Kidney (tissue), 14 donors: ENCODE data around the gene RIC8B. TPM values are rescaled to one million over a fixed set of nuclear protein-coding genes. Genes with fewer than 3 reads are reported as not detected.

Experiments
- DNase-seq, 5 donors: peaks; one replicate each; pipeline ENCODE4 v3.0.0-alpha.2; 2013 to 2020
- FAIRE-seq: peaks from 2 replicates; lab custom pipeline; 2012; peaks lifted over from hg19 to GRCh38; lab: Jason Lieb, UNC
- H3K27ac ChIP-seq, 2 donors: one replicate each; pipeline ENCODE4 v1.7.0; 2013; ENCODE audit warnings: low read depth in 2 of 2, low read length in 2 of 2, inconsistent platforms in 1 of 2
- H3K27me3 ChIP-seq: one replicate; pipeline ENCODE4 v1.7.1; 2013; ENCODE audit warnings: low read length, inconsistent platforms; ENCODE audit not compliant: control insufficient read depth, insufficient read depth
- H3K36me3 ChIP-seq, 3 donors: one replicate each; pipeline versions ENCODE4 v1.7.0 to v1.7.1; 2013; ENCODE audit warnings: low read length in 3 of 3, control low read depth in 1 of 3, inconsistent platforms in 1 of 3; ENCODE audit not compliant: insufficient read depth in 3 of 3, control insufficient read depth in 2 of 3
- H3K4me1 ChIP-seq, 3 donors: one replicate each; pipeline versions ENCODE4 v1.7.0 to v1.7.1; 2013; ENCODE audit warnings: low read length in 3 of 3, inconsistent platforms in 1 of 3, low read depth in 1 of 3; ENCODE audit not compliant: control insufficient read depth in 2 of 3, insufficient read depth in 2 of 3
- H3K4me3 ChIP-seq, 3 donors: one replicate each; pipeline versions ENCODE4 v1.7.0 to v1.8.1; 2013; ENCODE audit warnings: low read length in 3 of 3, control low read depth in 1 of 3, inconsistent platforms in 1 of 3
- H3K9ac ChIP-seq, 3 donors: one replicate each; pipeline versions ENCODE4 v1.7.0 to v1.7.1; 2013; ENCODE audit warnings: low read length in 3 of 3, control low read depth in 1 of 3, inconsistent platforms in 1 of 3
- H3K9me3 ChIP-seq, 3 donors: one replicate each; pipeline versions ENCODE4 v1.7.0 to v1.7.1; 2013; ENCODE audit warnings: low read length in 3 of 3, control low read depth in 1 of 3, inconsistent platforms in 1 of 3; ENCODE audit not compliant: control insufficient read depth in 2 of 3, insufficient read depth in 1 of 3
- CTCF ChIP-seq: IDR thresholded peaks from 3 replicates; pipeline ENCODE4 v1.5.1; 2012; ENCODE audit warnings: mild to moderate bottlenecking, moderate library complexity, borderline replicate concordance; ENCODE audit not compliant: insufficient read depth; ENCODE audit errors: extremely low read depth
- intact Hi-C: fragments of 100-400 bp; cut with DNase I; formaldehyde crosslinking; loops from one replicate; pipeline ENCODE4 v1.11.1; 2022
- polyA plus RNA-seq: library from polyadenylated mRNA; stranded (reverse); fragments of 350-450 nt; fragmentation: Illumina TruSeq; extraction: RNeasy Lipid Tissue Mini Kit (QIAGEN cat#74804); gene quantifications from one replicate; pipeline ENCODE4 v1.2.3, GENCODE V29; 2014; ENCODE audit warnings: low read depth, low replicate concordance; ENCODE audit not compliant: insufficient read depth
- total RNA-seq: library from RNA; stranded (reverse); fragmentation: NEBNext Ultra II Directional; extraction: Animal tissue kit (Norgen Biotek cat#: 25700); gene quantifications from one replicate; pipeline ENCODE4 v1.2.1, GENCODE V29; 2021
- donor health status: control.
- donor health status: control.
- donor health status: control.
- donor health status: control.
- donor health status: control.
- donor health status: DM: yes; HTN: yes; CAD: no.
- donor health status: Normal renal cell carcinoma (clear cell type).

RIC8B gene
- total and polyA plus RNA-seq, 2 donors from 2014 or later: 7.7 to 18.0 TPM

DNA sequence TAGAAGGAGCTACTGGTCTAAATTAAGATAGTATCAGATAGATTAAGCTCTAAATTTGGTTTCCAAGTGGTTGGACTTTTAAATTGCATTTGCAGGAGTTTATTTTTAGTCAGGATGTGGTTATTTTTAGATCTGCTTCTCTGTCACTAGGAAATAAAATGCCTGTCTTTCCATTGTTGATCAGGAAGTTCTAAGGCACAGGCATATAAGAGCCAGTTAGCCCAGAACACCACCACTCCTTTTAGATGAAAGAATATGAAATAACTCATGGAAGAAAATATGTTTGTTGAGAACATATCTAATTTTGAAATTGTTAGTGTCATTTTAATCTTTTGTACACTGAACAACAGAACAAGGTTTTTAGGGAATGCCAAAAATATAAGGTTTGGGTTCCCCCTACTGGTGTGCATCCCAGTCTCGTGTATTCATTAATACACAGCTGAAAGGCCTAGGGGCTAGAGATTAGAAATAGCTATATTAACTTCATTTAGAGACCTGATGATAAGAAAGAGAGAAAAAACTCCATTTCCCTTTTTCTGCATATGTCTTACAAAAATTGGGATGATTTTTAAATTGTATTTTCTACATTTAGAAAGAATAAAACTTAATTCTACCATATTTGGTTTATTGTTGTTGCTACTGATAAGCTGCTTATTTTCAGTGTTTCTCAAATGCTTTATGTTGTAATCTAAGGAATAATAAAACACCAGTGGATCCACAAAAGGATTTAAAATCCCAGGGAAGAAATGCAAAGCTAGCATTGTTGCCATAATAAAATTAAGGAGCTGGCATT lies 67.2 kb downstream of the RIC8B start:
- Histone ChIP-seq H3K27ac (no peak overlapping the region), H3K36me3 (peaks cover 0 to 5% (median 0%) of the 10 kb centered on the region in 3 donors), H3K27me3 (no peaks in the 10 kb centered on the region), H3K9ac (no peak overlapping the region), H3K4me3 (no peak overlapping the region), H3K9me3 (no peaks in the 10 kb centered on the region), H3K4me1 (peaks cover 4 to 7% (median 5%) of the 10 kb centered on the region in 3 donors)
- intact Hi-C loops: no loop called here
- peak; percentile 53 for TF ChIP-seq CTCF
- FAIRE-seq (peak; percentile 80), DNase-seq (peak in 3 of 5 donors; percentile 41 to 79 (median 74))

- Histone ChIP-seq H3K27me3 (no peaks in the 10 kb centered on the region), H3K9me3 (no peaks in the 10 kb centered on the region), H3K27ac (no peak overlapping the region), H3K9ac (no peak overlapping the region), H3K4me3 (no peak overlapping the region), H3K4me1 (no peaks in the 10 kb centered on the region), H3K36me3 (peaks cover 0 to 5% (median 0%) of the 10 kb centered on the region in 3 donors)
- no peak for DNase-seq
- FAIRE-seq: no peak
- intact Hi-C loops: no loop called here
- no peak for TF ChIP-seq CTCF
Observed at GRCh38 chr12:106845902-106846301, 71.4 kb downstream of the RIC8B start.

DNA sequence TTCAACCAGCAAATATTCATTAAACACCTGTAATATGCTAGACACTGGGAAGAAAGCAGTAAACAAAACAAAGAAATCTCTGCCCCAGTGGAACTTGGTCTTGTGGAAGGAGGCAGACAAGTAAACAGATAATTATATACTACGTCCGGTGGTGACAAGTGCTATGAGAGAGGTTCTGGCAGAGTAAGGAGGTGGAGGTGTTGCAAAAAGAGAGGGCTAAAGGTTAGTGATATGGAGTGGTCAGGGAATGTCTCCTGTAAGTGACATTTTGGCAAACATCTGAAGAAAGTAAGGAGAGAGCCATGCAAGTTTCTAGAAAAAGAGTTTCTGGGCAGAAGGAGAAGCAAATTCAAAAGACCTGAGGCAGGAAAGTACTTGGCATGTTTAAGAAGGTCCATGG lies 73.4 kb downstream of the RIC8B start:
- Histone ChIP-seq H3K27me3 (no peaks in the 10 kb centered on the region), H3K27ac (no peak overlapping the region), H3K9me3 (no peaks in the 10 kb centered on the region), H3K9ac (no peak overlapping the region), H3K4me3 (no peak overlapping the region), H3K4me1 (no peaks in the 10 kb centered on the region), H3K36me3 (peaks cover 0 to 5% (median 0%) of the 10 kb centered on the region in 3 donors)
- intact Hi-C loops: no loop called here
- TF ChIP-seq CTCF: no peak
- FAIRE-seq: no peak
- DNase-seq: no peak
